H9 (cell line): ENCODE results near the gene KIAA1549. TPM values are rescaled to one million over a fixed set of nuclear protein-coding genes. Genes with fewer than 3 reads are reported as not detected.

Experiments
- DNase-seq: peaks from one replicate; pipeline ENCODE4 v3.0.0-alpha.2; 2017
- H2AFZ ChIP-seq: one replicate; pipeline ENCODE4 v1.6.1; 2013; ENCODE audit warnings: mild to moderate bottlenecking, low read length, control low read depth, moderate library complexity
- H2AK5ac ChIP-seq: 2 replicates; pipeline ENCODE4 v1.6.1; 2013; ENCODE audit warnings: low read length, control low read depth, mixed read lengths; ENCODE audit not compliant: insufficient read length
- H2BK120ac ChIP-seq: one replicate; pipeline ENCODE4 v1.6.1; 2013; ENCODE audit warnings: low read depth, mild to moderate bottlenecking, low read length, control low read depth, inconsistent platforms; ENCODE audit not compliant: poor library complexity, severe bottlenecking
- H2BK12ac ChIP-seq: 2 replicates; pipeline ENCODE4 v1.6.1; 2013; ENCODE audit warnings: low read length, control low read depth, mixed read lengths, low read depth; ENCODE audit not compliant: insufficient read length
- H2BK15ac ChIP-seq: 2 replicates; pipeline ENCODE4 v1.6.1; 2013; ENCODE audit warnings: low read depth, low read length, control low read depth
- H2BK20ac ChIP-seq: one replicate; pipeline ENCODE4 v1.6.1; 2013; ENCODE audit warnings: low read depth, mild to moderate bottlenecking, low read length, control low read depth, inconsistent platforms; ENCODE audit not compliant: poor library complexity, severe bottlenecking
- H2BK5ac ChIP-seq: 2 replicates; pipeline ENCODE4 v1.6.1; 2013; ENCODE audit warnings: low read length, control low read depth, mixed read lengths; ENCODE audit not compliant: insufficient read length
- H3K14ac ChIP-seq: 2 replicates; pipeline ENCODE4 v1.6.1; 2013; ENCODE audit warnings: low read length, control low read depth; ENCODE audit not compliant: insufficient read depth
- H3K18ac ChIP-seq: 2 replicates; pipeline ENCODE4 v1.6.1; 2013; ENCODE audit warnings: low read depth, mild to moderate bottlenecking, mixed read lengths, low read length, control low read depth; ENCODE audit not compliant: insufficient read length
- H3K23ac ChIP-seq: 2 replicates; pipeline ENCODE4 v1.6.1; 2013; ENCODE audit warnings: low read length, control low read depth, mixed read lengths, low read depth; ENCODE audit not compliant: insufficient read length
- H3K23me2 ChIP-seq: 2 replicates; pipeline ENCODE4 v1.6.1; 2013; ENCODE audit warnings: low read depth, mild to moderate bottlenecking, mixed read lengths, low read length, control low read depth; ENCODE audit not compliant: insufficient read length, poor library complexity, severe bottlenecking
- H3K27ac ChIP-seq: 2 replicates; pipeline ENCODE4 v1.5.1; 2013; ENCODE audit warnings: low read length, control low read depth, mixed read lengths, low read depth; ENCODE audit not compliant: insufficient read length
- H3K27me3 ChIP-seq: 2 replicates; pipeline ENCODE4 v1.6.1; 2013; ENCODE audit warnings: low read length, control low read depth, inconsistent platforms; ENCODE audit not compliant: insufficient read depth
- H3K4ac ChIP-seq: 2 replicates; pipeline ENCODE4 v1.6.1; 2013; ENCODE audit warnings: low read depth, mild to moderate bottlenecking, control low read depth, inconsistent platforms, low read length, moderate library complexity
- H3K4me1 ChIP-seq: 2 replicates; pipeline ENCODE4 v1.6.1; 2013; ENCODE audit warnings: low read length, control low read depth, inconsistent platforms; ENCODE audit not compliant: insufficient read depth
- H3K4me2 ChIP-seq: 2 replicates; pipeline ENCODE4 v1.6.1; 2013; ENCODE audit warnings: low read length, control low read depth, mixed read lengths; ENCODE audit not compliant: insufficient read length, insufficient read depth
- H3K56ac ChIP-seq: 2 replicates; pipeline ENCODE4 v1.6.1; 2013; ENCODE audit warnings: low read depth, mild to moderate bottlenecking, mixed read lengths, low read length, control low read depth; ENCODE audit not compliant: insufficient read length
- H3K79me1 ChIP-seq: 2 replicates; pipeline ENCODE4 v1.6.1; 2013; ENCODE audit warnings: low read depth, mild to moderate bottlenecking, moderate library complexity, low read length, control low read depth, inconsistent platforms; ENCODE audit not compliant: insufficient read depth, poor library complexity, severe bottlenecking
- H3K79me2 ChIP-seq: 2 replicates; pipeline ENCODE4 v1.6.1; 2013; ENCODE audit warnings: low read length, control low read depth, inconsistent platforms; ENCODE audit not compliant: insufficient read depth
- H3K9ac ChIP-seq: 2 replicates; pipeline ENCODE4 v1.6.1; 2013; ENCODE audit warnings: low read length, control low read depth, mixed read lengths; ENCODE audit not compliant: insufficient read length; ENCODE audit errors: extremely low read depth
- H3K9me3 ChIP-seq: one replicate; pipeline ENCODE4 v1.6.1; 2013; ENCODE audit warnings: low read depth, low read length, inconsistent platforms; ENCODE audit not compliant: control insufficient read depth
- H3T11ph ChIP-seq: one replicate; pipeline ENCODE4 v1.6.1; 2013; ENCODE audit warnings: mild to moderate bottlenecking, low read length, control low read depth, inconsistent platforms
- H4K20me1 ChIP-seq: one replicate; pipeline ENCODE4 v1.6.1; 2013; ENCODE audit not compliant: control insufficient read depth, insufficient read length, insufficient read depth
- H4K5ac ChIP-seq: 2 replicates; pipeline ENCODE4 v1.6.1; 2013; ENCODE audit warnings: low read depth, mild to moderate bottlenecking, mixed read lengths, low read length, control low read depth; ENCODE audit not compliant: insufficient read length
- H4K8ac ChIP-seq: replicated peaks from 2 replicates; pipeline ENCODE4 v1.6.1; 2013; ENCODE audit warnings: low read length, control low read depth, mixed read lengths, low read depth; ENCODE audit not compliant: insufficient read length
- H4K91ac ChIP-seq: 2 replicates; pipeline ENCODE4 v1.6.1; 2013; ENCODE audit warnings: low read depth, mild to moderate bottlenecking, moderate library complexity, mixed read lengths, low read length, control low read depth; ENCODE audit not compliant: insufficient read length
- H3K27ac Mint-ChIP-seq, 3 experiments: 2 replicates in 2 of 3; 3 replicates in 1 of 3; pipeline ENCODE4 v1.8.0; 2020 to 2021; ENCODE audit warnings: mixed read lengths in 3 of 3, mild to moderate bottlenecking in 1 of 3, moderate library complexity in 1 of 3
- H3K27me3 Mint-ChIP-seq: 2 replicates; pipeline ENCODE4 v1.8.0; 2021; ENCODE audit warnings: low read depth, mild to moderate bottlenecking, moderate library complexity, mixed read lengths
- H3K36me3 Mint-ChIP-seq, 3 experiments: 2 replicates in 2 of 3; 3 replicates in 1 of 3; pipeline ENCODE4 v1.8.0; 2020 to 2021; ENCODE audit warnings: low read depth in 3 of 3, mixed read lengths in 3 of 3; ENCODE audit not compliant: insufficient read depth in 1 of 3
- H3K4me1 Mint-ChIP-seq, 2 experiments: 2 replicates each; pipeline ENCODE4 v1.8.0; 2020; ENCODE audit warnings: mixed read lengths in 2 of 2
- H3K4me3 Mint-ChIP-seq, 2 experiments: 2 replicates in 1 of 2; 3 replicates in 1 of 2; pipeline ENCODE4 v1.8.0; 2020 to 2021; ENCODE audit warnings: mild to moderate bottlenecking in 2 of 2, mixed read lengths in 2 of 2, moderate library complexity in 1 of 2
- H3K9me3 Mint-ChIP-seq, 2 experiments: 2 replicates in 1 of 2; 3 replicates in 1 of 2; pipeline ENCODE4 v1.8.0; 2020; ENCODE audit warnings: mild to moderate bottlenecking in 2 of 2, mixed read lengths in 2 of 2, moderate library complexity in 1 of 2
- WGBS: extraction: QIAGEN DNeasy Blood & Tissue Kit; methylation state at CpG from one replicate; pipeline ENCODE4 v1.1.7; 2013; ENCODE audit warnings: missing lambda C conversion rate, low lambda C conversion rate, mixed read lengths; ENCODE audit not compliant: insufficient read length; ENCODE audit errors: extremely low coverage; 5-methylcytosine and 5-hydroxymethylcytosine counted together
- total RNA-seq: library from RNA; stranded (reverse); gene quantifications from 2 replicates; pipeline ENCODE4 v1.2.1, GENCODE V29; 2021
- TF ChIP-seq, protein P1 (sequence below): fragments of 200-600 bp; sonication (generic); conservative IDR thresholded peaks from 3 replicates; pipeline ENCODE4 v1.8.0; 2021; ENCODE audit warnings: antibody characterized with exemption, mild to moderate bottlenecking

Gene KIAA1549
- total RNA-seq, 1 experiment from 2014 or later, result 11.9 TPM

GRCh38 chr7:138982204-138982623 lies 1.0 kb upstream of the KIAA1549 start:
- Mint-ChIP-seq H3K4me1 (peaks cover 31 to 32% of the 10 kb centered on the region in 2 experiments), H3K27ac (no peak overlapping the region), H3K9me3 (peaks cover 1 to 3% of the 10 kb centered on the region in 2 experiments; a peak in 2 of 5 replicates), H3K27me3 (peaks cover 7% of the 10 kb centered on the region), H3K36me3 (peaks cover 2 to 7% (median 3%) of the 10 kb centered on the region in 3 experiments; a peak in 4 of 7 replicates), H3K4me3 (peak overlapping the region; percentile 57 to 76)
- Histone ChIP-seq H2BK5ac (no peak overlapping the region), H2AK5ac (no peak overlapping the region), H3K9ac (no peak overlapping the region), H3K4me2 (peak overlapping the region; percentile 57), H2BK15ac (no peak overlapping the region; the same call in 1 of the 2 replicates), H4K5ac (no peak overlapping the region), H3K56ac (no peak overlapping the region), H4K8ac (no peak overlapping the region), H3K14ac (0 out of 2 replicates have a peak overlapping the region, but pooled peaks have one; percentile 64), H3T11ph (no peak overlapping the region), H2BK120ac (no peak overlapping the region), H3K4ac (no peak overlapping the region), H3K4me1 (peaks cover 2% of the 10 kb centered on the region; the same call in 1 of the 2 replicates), H3K23ac (no peak overlapping the region), H3K27ac (no peak overlapping the region), H2AFZ (no peak overlapping the region), H3K79me1 (no peaks in the 10 kb centered on the region), H4K20me1 (no peaks in the 10 kb centered on the region), H3K18ac (no peak overlapping the region), H2BK20ac (no peak overlapping the region), H3K9me3 (no peaks in the 10 kb centered on the region), H3K23me2 (peaks cover 13% of the 10 kb centered on the region), H3K27me3 (no peaks in the 10 kb centered on the region; the same call in 1 of the 2 replicates), H3K79me2 (peaks cover 3% of the 10 kb centered on the region; the same call in 1 of the 2 replicates), H4K91ac (no peak overlapping the region), H2BK12ac (no peak overlapping the region)
- DNase-seq, result no peak
- WGBS, result no CpG with 5 or more reads among the region's 14 CpGs
- TF ChIP-seq, protein P1, sequence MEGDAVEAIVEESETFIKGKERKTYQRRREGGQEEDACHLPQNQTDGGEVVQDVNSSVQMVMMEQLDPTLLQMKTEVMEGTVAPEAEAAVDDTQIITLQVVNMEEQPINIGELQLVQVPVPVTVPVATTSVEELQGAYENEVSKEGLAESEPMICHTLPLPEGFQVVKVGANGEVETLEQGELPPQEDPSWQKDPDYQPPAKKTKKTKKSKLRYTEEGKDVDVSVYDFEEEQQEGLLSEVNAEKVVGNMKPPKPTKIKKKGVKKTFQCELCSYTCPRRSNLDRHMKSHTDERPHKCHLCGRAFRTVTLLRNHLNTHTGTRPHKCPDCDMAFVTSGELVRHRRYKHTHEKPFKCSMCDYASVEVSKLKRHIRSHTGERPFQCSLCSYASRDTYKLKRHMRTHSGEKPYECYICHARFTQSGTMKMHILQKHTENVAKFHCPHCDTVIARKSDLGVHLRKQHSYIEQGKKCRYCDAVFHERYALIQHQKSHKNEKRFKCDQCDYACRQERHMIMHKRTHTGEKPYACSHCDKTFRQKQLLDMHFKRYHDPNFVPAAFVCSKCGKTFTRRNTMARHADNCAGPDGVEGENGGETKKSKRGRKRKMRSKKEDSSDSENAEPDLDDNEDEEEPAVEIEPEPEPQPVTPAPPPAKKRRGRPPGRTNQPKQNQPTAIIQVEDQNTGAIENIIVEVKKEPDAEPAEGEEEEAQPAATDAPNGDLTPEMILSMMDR, result no peak
